Endometrium (tissue), 2 donors: Measurements from ENCODE around the gene LHFPL2.

Experiments used
- FAIRE-seq: peaks from 2 replicates; lab custom pipeline; 2012; peaks lifted over from hg19 to GRCh38; lab: Jason Lieb, UNC
- donor health status: control.
- donor health status: control.

Gene LHFPL2

GRCh38 chr5:78567617-78568016, 81.0 kb downstream of the LHFPL2 start:
- FAIRE-seq, result no peak

DNA sequence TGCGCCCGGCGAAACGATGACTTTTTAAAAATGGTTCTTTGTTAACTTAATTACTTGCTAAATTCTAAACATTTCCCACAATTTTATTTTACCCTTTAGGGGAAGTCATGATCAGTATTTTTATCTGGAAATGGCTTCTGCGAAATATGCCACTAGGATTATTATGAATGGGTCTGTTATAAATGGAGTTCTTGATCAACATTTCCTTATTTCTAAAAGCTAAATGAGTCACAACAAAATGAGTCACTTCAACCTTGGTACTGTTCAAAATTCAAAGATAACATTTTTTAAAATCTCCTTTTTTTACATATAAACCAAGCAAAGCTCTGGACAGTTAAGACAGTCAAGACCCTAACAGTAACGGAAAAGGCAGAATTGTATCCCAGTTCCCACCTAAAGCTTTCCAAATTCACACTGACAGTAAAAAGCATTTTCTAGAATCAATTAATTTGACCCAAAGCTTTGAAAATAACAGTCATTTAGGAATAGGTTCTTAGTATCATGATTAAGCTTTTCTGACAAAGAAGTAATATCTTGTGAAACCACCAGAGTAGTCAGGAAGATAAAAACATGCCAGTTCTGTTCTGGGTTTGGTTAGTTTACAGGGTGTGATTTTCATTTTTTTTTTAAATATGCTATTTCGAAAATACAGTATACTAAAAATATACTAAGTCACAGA, 81.7 kb downstream of the LHFPL2 start:
- FAIRE-seq, result no peak

- FAIRE-seq, result no peak
Measured at GRCh38 chr5:78565395-78565794, 83.2 kb downstream of the LHFPL2 start.

GRCh38 chr5:78563621-78564020, 85.0 kb downstream of the LHFPL2 start:
- no peak for FAIRE-seq

DNA sequence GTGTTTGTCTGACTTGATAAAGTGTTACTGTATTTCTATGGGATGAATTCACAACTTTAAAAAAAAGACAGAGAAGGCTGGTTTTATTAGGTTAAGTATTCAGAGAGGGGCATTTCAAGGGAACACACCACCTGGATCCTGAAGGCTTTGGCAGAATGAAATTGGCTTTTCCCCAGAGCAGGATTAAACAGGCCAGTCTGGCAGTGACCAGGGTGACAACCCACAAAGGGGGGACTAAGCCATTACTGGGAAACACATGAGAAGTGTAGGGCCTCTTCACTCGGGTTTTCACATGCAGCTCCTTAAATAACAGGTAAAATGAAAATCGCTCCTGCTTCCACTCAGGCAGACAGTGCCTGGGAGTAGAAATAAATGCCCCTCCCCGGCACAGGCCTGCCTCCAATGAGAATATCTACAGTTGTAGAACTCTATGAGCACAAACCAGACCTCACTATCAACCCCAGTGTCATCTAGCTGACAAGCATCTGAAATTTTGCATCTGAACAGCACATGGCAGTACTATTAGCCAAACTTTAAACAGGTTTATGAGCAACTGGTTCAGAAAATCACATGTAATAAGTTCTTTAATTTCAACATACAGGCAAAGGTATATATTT, 85.8 kb downstream of the LHFPL2 start:
- FAIRE-seq, result no peak

- no peak for FAIRE-seq
Measured at GRCh38 chr5:78562001-78562400, 86.6 kb downstream of the LHFPL2 start.

DNA sequence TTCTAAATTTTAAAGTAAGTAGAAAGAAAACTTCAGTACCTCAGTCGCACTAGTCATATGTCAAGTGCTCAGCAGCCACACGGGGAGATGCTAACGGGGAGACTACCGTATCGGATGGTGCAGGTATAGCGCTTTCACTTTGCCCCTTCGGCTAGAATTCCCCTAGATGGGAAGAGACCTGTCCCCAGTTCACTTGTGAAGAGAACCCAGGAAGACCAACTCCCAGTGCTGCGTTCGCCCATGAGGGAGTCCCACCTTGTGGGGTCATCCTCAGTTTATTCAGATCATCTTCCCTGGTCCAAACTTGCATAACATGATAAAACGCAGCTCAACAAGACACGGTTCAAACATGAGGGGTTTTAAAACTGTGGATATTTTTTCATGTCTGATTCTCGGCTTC, 87.3 kb downstream of the LHFPL2 start:
- no peak for FAIRE-seq

DNA sequence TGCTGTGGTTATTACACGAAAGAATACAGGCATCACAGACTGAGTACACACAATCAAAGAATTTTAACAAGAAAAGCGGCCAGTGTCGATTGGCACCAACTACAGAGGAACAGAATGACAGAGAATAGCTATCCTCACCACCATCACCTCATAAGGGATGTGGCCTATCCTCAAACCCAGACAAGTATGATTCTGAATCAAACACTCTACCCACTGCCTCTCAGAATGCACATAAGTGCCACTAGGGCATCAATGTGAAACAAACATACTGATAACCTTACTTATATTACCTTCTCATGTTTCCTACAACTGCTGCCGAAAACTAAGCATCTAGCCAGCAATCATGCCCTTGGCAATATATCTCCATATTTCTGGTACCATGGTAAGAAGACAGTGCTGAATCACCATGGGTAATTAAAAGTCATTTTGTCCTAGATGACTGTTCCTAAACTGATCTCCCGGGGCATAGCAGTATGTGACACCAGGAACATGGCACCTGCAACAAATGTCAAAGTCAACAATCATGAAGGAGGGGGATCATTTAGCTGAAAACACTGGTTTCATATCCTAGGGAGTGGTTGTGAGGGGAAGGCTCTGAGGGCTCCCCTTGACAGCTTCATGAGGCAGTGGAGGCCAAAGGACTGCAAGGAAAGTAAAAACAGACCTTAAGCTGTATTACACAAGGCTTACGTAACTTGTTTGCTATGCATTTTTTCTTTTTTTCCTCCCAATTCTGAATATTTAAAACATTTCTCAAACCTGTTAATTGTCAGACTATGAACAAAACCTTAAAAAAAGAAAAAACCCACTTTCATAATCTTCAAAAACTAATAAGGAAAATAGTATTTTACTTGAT, 88.3 kb downstream of the LHFPL2 start:
- FAIRE-seq, result no peak

- FAIRE-seq, result no peak
Measured at GRCh38 chr5:78557601-78558000, 91.0 kb downstream of the LHFPL2 start.

GRCh38 chr5:78555870-78556269, 92.7 kb downstream of the LHFPL2 start:
- no peak for FAIRE-seq

- no peak for FAIRE-seq
Measured at GRCh38 chr5:78554670-78555069, 93.9 kb downstream of the LHFPL2 start.

GRCh38 chr5:78553580-78554353, 94.8 kb downstream of the LHFPL2 start:
- no peak for FAIRE-seq

GRCh38 chr5:78552729-78553342, 95.7 kb downstream of the LHFPL2 start:
- FAIRE-seq, result no peak

DNA sequence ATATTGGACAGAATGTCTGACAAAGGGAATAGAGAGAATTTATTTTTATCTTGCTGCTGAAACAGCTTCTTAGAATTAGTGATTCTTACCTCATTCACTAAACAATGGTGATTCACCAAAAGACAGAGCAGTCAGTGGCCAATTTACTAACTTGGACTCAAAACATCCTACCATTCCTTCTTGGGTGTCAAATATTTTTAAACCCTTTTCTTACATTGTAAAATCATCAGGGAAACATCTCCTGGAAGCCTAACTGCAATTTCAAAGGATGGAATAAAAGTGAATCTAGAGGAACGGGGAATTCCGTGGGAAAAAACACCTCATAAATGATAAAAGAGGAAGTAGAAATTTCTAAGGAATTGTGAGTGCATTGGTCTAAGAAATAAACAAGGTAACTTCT, 97.7 kb downstream of the LHFPL2 start:
- peak; percentile 15 for FAIRE-seq

- FAIRE-seq, result no peak
Measured at GRCh38 chr5:78549043-78549442, 99.5 kb downstream of the LHFPL2 start.

- FAIRE-seq, result peak; percentile 92
Measured at GRCh38 chr5:78547731-78548615, 100.6 kb downstream of the LHFPL2 start.

DNA sequence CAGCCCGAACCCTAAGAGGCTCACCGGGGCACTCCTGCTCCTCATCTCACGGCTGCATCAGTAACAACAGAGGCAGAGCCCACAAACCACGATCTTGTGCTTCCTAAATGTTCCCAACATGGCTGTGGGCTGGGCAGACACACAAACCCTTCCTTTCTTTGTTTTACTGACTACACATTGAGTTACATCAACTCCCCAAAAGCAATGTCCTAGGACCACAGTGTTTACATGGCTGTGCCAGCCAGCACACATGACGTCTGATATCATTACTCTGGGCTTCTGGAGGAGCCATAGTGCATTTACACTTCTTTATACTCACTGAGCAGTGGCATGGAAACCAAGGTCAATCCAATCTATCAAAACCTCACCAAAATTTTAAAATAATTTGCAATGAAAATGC, 101.4 kb downstream of the LHFPL2 start:
- FAIRE-seq, result no peak

GRCh38 chr5:78546276-78546996, 102.1 kb downstream of the LHFPL2 start:
- no peak for FAIRE-seq

GRCh38 chr5:78545406-78545805, 103.2 kb downstream of the LHFPL2 start:
- no peak for FAIRE-seq

- no peak for FAIRE-seq
Measured at GRCh38 chr5:78544561-78545201, 103.9 kb downstream of the LHFPL2 start.
